Stimulated activated CD4-positive, alpha-beta T cell treated with anti-CD3 and anti-CD28 coated beads, Interleukin-12 subunit alpha, Interleukin-12 subunit beta, amount 100 ng/mL, for 48 hours (primary cell): ENCODE data around the gene TRIM13.

ENCODE experiments used
- DNase-seq, 3 donors: peaks; one replicate each; pipeline ENCODE4 v3.0.0-alpha.2; 2020; ENCODE audit warnings: low read depth in 2 of 3, low spot score in 1 of 3

The TRIM13 gene

GRCh38 chr13:49996161-49996915 is 504 bp upstream of the TRIM13 start:
- peak; percentile 69 to 89 (median 80) for DNase-seq

- DNase-seq: no peak
These were observed 1.1 kb downstream of the TRIM13 start for GRCh38 chr13:49997955-49998354.

DNA sequence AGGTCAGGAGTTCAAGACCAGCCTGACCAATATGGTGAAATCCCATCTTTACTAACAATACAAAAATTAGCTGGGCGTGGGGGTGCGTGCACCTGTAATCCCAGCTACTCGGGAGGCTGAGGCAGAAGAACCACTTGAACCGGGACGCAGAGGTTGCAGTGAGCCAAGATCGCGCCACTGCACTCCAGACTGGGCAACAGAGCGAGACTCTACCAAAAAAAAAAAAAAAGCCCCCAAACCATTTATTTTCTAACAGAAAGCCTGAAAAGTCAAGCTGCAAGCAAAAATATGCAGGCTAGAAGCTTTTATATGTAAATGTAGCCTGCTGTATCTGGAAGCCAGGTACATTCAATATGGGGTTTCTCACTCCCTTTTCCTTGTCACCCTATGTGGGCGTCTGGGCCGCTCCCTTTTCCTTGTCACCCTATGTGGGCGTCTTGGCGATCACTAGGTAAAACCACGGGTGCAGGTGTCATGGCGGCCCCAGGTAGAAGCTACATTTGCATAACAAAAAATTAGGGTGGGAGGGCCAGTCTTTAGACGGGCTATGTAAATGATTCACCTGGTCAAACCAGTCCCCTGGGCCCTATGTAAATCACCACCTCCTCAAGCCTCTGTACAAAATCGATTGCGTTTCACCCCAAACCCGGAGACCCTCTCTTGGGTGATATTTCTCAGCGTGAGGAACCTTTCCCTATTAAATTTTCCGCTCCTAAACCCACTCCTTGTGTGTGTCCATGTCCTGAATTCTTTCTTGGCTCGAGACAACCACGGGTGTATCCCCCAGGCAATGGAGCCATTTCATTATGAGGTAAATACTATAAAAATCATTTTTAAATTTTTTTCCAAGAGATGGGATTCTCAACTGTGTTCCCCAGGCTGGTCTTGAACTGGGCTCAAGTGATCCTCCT is 2.1 kb downstream of the TRIM13 start:
- DNase-seq: peak in 1 of 3 donors; percentile 8

- no peak for DNase-seq
These were observed 4.4 kb downstream of the TRIM13 start for GRCh38 chr13:50001287-50001686.

DNA sequence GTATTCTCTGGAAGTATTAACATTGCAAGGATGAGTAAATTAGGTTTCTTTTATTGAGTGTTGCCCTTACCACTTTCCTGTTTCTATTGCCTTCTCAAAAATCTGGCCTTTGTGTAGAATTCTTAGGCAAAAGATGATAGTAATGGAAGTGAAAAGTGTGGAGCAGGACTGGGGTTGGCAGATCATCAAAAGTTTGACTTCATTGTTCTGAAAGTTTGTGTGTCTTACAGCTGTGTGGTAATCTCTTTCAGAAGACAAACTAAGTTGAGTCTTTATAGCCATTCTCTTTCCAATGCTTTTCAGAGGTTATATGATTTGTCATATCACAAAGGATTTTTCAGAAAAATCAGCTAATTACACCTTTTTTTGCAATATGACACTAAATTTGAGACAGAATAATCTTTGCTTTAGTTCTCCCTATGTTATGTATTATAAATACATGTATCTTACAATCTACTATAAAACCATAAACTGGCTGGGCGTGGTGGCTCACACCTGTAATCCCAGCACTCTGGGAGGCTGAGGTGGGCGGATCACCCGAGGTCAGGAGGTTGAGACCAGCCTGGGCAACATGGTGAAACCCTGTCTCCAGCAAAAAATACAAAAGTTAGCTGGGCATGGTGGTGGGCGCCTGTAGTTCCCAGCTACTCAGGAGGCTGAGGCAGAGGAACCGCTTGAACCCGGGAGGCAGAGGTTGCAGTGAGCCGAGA is 9.7 kb downstream of the TRIM13 start:
- DNase-seq: no peak

DNA sequence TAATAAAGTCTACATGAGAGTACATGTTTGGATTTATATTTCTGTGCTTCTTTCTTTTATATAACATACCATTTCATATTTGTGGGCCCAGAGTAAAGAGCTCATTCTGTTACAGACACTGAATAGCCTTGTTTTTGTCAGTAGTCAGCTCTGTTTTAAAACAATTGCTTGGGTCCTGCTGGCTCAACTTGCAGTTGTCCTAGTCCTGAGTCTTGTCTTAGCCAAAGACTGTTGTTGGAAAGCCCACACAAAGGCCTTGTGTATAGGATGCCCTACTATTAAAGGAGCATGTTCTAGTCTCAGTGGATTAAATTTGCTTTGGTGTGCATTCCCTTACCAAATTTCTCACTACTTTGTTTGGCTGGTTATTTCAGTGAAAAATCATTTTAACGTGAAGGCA is 14.6 kb downstream of the TRIM13 start:
- no peak for DNase-seq

- DNase-seq: no peak
These were observed 15.7 kb downstream of the TRIM13 start for GRCh38 chr13:50012396-50013169.

DNA sequence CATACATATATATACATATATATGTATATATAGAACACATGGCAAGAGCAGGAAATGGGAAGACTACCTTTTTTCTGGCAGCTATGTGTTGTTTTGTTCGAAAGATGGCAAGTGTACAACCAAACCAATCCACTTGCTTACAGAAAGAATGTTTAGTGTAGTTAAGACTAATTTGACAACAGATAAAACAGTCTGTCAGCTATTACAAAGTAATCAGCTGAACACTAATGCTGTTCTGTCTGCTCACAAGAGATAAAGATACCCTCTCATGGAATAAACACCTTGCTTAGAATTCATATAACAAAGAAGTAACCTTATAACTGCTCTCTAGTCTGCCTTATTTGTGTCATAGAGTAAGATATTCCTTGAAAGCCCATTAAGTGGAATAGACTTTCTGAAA is 17.5 kb downstream of the TRIM13 start:
- DNase-seq: no peak

DNA sequence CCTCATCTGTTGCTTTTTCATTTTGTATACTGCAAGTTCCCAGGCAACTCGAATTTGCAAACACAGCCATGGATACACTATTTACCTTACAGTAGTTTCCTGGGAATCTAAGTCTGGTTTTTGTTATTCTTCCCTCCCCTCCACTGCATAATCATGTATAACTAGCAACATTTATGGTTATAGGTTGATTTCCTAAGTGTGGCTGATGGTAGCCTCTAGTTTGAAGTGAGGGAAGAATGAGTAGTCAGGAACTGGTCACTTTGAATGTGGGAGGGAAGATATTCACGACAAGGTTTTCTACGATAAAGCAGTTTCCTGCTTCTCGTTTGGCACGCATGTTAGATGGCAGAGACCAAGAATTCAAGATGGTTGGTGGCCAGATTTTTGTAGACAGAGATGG is 18.4 kb downstream of the TRIM13 start, which contains the start of gene KCNRG:
Gene KCNRG (plus strand): TSS at position 187 of the 400 bp plus-strand sequence. CDS start 50 bp downstream, at position 237.
- no peak for DNase-seq

GRCh38 chr13:50015750-50016149 is 18.9 kb downstream of the TRIM13 start:
- no peak for DNase-seq

DNA sequence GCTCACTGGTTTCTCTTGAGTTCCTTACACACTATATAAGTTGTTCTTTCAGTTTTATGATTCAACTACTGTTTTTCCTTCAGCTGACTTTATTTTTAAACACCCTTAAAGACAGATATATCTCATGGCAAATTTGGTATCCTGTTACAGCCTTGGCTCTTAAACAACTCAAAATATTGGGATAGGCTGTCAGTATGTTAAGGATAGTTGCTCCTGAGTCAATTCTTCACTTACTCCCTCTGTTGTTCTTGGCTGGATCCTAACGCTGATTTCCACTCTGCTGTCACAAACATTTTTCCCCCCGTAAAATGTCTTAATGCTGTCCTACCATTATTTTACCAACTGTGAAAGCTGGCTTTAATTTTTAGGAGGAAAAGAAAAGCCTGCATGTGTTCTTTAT is 19.6 kb downstream of the TRIM13 start:
- no peak for DNase-seq

- no peak for DNase-seq
These were observed 21.0 kb downstream of the TRIM13 start for GRCh38 chr13:50017819-50018218.

DNA sequence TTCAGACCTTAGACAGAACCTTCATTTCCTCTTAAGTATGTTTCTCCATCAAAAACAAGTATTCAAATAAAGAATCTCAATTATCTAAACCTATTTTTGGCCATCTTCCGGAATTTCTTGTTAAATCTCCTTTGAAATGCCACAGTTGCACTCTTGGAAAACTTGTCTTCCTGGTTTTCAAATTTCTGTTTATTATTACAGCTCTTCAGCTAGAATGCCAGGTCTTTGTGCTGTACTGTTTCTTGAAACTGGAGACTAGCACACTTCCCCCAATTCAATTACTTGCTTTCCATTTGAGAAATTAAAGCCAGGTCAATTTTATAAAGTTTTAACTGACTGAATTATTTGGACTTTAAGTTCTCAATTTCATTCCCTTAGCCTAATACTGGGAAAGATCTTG is 28.6 kb downstream of the TRIM13 start:
- DNase-seq: no peak

- no peak for DNase-seq
These were observed 30.1 kb downstream of the TRIM13 start for GRCh38 chr13:50026788-50027473.

GRCh38 chr13:50030315-50030714 is 33.5 kb downstream of the TRIM13 start:
- no peak for DNase-seq

DNA sequence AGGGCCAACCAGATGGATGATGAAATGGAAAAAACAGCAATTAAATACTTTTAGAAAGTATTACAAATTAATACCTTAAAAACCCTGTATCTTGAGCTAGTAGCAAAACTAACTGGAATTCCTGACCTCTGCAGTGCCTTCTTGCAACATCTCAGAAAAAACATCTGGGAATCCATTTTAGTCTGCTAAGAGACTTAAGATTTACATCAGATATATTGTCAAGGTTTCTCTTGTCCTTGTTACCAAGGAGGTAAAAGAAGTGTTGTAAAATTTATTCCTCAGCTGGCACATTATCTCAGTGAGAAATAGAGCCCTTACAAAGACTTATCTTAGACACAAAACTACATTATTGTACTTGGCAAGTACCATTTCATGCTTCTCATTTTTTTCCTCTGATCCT is 36.9 kb downstream of the TRIM13 start:
- DNase-seq: no peak

- no peak for DNase-seq
These were observed 40.9 kb downstream of the TRIM13 start for GRCh38 chr13:50037788-50038187.

GRCh38 chr13:50038266-50038665 is 41.4 kb downstream of the TRIM13 start:
- no peak for DNase-seq

- DNase-seq: no peak
These were observed 55.6 kb downstream of the TRIM13 start for GRCh38 chr13:50052478-50052877.

DNA sequence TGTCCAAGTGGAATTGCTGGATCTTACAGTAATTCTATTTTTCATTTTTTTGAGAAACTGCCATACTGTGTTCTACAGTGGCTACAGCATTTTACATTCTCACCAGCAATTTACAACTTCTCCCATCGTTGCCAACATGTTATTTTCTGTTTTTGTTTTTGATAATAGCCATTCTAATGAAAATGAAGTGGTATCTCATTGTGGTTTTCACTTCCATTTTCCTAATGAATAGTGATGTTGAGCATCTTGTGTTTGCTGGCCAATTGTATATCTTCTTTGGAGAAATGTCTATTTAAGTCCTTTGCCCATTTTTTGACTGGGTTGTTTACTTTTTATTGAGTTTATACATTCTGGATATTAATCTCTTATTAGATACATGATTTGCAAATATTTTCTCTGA is 57.0 kb downstream of the TRIM13 start:
- DNase-seq: no peak
